Neural cell (in vitro differentiated cells): Measurements from ENCODE around the gene CD68. TPM values are rescaled to one million over a fixed set of nuclear protein-coding genes. Genes with fewer than 3 reads are reported as not detected.

Experiments
- H2AFZ ChIP-seq: fragments of 200-600, 300-800 bp; sonication (generic), shearing (Covaris generic); 2 replicates; pipeline ENCODE4 v1.6.0; 2014; ENCODE audit warnings: low read depth, mild to moderate bottlenecking, antibody characterized with exemption, low read length, moderate library complexity
- H3F3A ChIP-seq: fragments of 200-600 bp; shearing (Covaris generic); 2 replicates; pipeline ENCODE4 v1.6.1; 2016; ENCODE audit warnings: mild to moderate bottlenecking, moderate library complexity, mixed read lengths, antibody characterized with exemption, low read length; ENCODE audit not compliant: insufficient read depth, poor library complexity, severe bottlenecking
- H3K27ac ChIP-seq: fragments of 200-600, 300-800 bp; sonication (generic), shearing (Covaris generic); 2 replicates; pipeline ENCODE4 v1.5.1; 2014; ENCODE audit warnings: mild to moderate bottlenecking, low read length, moderate library complexity
- H3K27me3 ChIP-seq: fragments of 300-800, 200-600 bp; sonication (generic), shearing (Covaris generic); 2 replicates; pipeline ENCODE4 v1.6.0; 2014; ENCODE audit warnings: mild to moderate bottlenecking, low read depth, low read length, moderate library complexity; ENCODE audit not compliant: insufficient read depth
- H3K36me3 ChIP-seq: fragments of 300-800, 200-600 bp; sonication (generic), shearing (Covaris generic); 2 replicates; pipeline ENCODE4 v1.5.1; 2014; ENCODE audit warnings: mild to moderate bottlenecking, antibody characterized with exemption, low read length, moderate library complexity; ENCODE audit not compliant: insufficient read depth
- H3K4me2 ChIP-seq: fragments of 300-800, 200-600 bp; sonication (generic), shearing (Covaris generic); 2 replicates; pipeline ENCODE4 v1.6.0; 2014; ENCODE audit warnings: mild to moderate bottlenecking, low read length
- H3K4me3 ChIP-seq: fragments of 300-800, 200-600 bp; sonication (generic), shearing (Covaris generic); 2 replicates; pipeline ENCODE4 v1.5.1; 2014; ENCODE audit warnings: mild to moderate bottlenecking, low read length, moderate library complexity
- H3K79me2 ChIP-seq: fragments of 200-600 bp; shearing (Covaris generic); replicated peaks from 2 replicates; pipeline ENCODE4 v1.6.0; 2014; ENCODE audit warnings: mild to moderate bottlenecking, low read length, moderate library complexity; ENCODE audit not compliant: insufficient read depth
- H3K9ac ChIP-seq: fragments of 300-800, 200-600 bp; sonication (generic), shearing (Covaris generic); 2 replicates; pipeline ENCODE4 v1.6.1; 2016; ENCODE audit warnings: mild to moderate bottlenecking, low read length, mixed read lengths
- H3K9me2 ChIP-seq: fragments of 200-600 bp; shearing (Covaris generic); 2 replicates; pipeline ENCODE4 v1.6.1; 2016; ENCODE audit warnings: mild to moderate bottlenecking, low read length, mixed read lengths; ENCODE audit not compliant: insufficient read depth
- H3K9me3 ChIP-seq: fragments of 200-600, 300-800 bp; sonication (generic), shearing (Covaris generic); 2 replicates; pipeline ENCODE4 v1.6.1; 2016; ENCODE audit warnings: mild to moderate bottlenecking, mixed run types, low read length, moderate library complexity, mixed read lengths
- H4K20me1 ChIP-seq: fragments of 200-600 bp; shearing (Covaris generic); 2 replicates; pipeline ENCODE4 v1.6.1; 2016; ENCODE audit warnings: mild to moderate bottlenecking, mixed run types; ENCODE audit not compliant: insufficient read depth
- CTCF ChIP-seq: fragments of 450-650 bp; IDR thresholded peaks from 2 replicates; pipeline ENCODE4 v1.5.1; 2014; ENCODE audit warnings: antibody characterized with exemption, mild to moderate bottlenecking, moderate library complexity; ENCODE audit not compliant: poor library complexity, severe bottlenecking
- EZH2 ChIP-seq: fragments of 200-600, 300-800 bp; shearing (Covaris generic), sonication (generic); IDR thresholded peaks from 2 replicates; pipeline ENCODE4 v1.6.1; 2014; ENCODE audit warnings: antibody characterized with exemption, low read length, borderline replicate concordance, mild to moderate bottlenecking; ENCODE audit not compliant: insufficient read depth, poor library complexity, severe bottlenecking
- MXI1 ChIP-seq: fragments of 450-650 bp; conservative IDR thresholded peaks from 2 replicates; pipeline ENCODE4 v1.6.1; 2014; ENCODE audit warnings: antibody characterized with exemption, mild to moderate bottlenecking; ENCODE audit not compliant: poor library complexity, severe bottlenecking
- POLR2AphosphoS5 ChIP-seq: IDR thresholded peaks from 2 replicates; pipeline ENCODE4 v1.6.1; 2012
- RAD21 ChIP-seq: fragments of 450-650 bp; conservative IDR thresholded peaks from 2 replicates; pipeline ENCODE4 v1.6.1; 2014; ENCODE audit warnings: antibody characterized with exemption, mild to moderate bottlenecking, moderate library complexity
- REST ChIP-seq: IDR thresholded peaks from 2 replicates; pipeline ENCODE4 v1.6.1; 2012; ENCODE audit warnings: borderline replicate concordance
- SMC3 ChIP-seq: fragments of 450-650 bp; conservative IDR thresholded peaks from 2 replicates; pipeline ENCODE4 v1.6.1; 2014; ENCODE audit warnings: antibody characterized with exemption, mild to moderate bottlenecking, moderate library complexity; ENCODE audit not compliant: poor library complexity
- polyA plus RNA-seq: library from polyadenylated mRNA; depleted of rRNA; stranded (reverse); fragments of >200 nt; gene quantifications from 2 replicates; pipeline ENCODE4 v1.2.3, GENCODE V29; 2014
- small RNA-seq, 3 experiments: library from RNA; depleted of rRNA; stranded (forward); fragments of <200 nt; gene quantifications; one replicate each; pipeline ENCODE3, GENCODE V24; 2012

CD68 gene
- polyA plus RNA-seq, 1 donor from 2014 or later = not detected

GRCh38 chr17:7629939-7630571 is 50.6 kb downstream of the CD68 start, which contains the start of gene SHBG:
SHBG (plus strand) TSS chr17:7630135; CDS start chr17:7630173, 38 bp downstream.
- Histone ChIP-seq H4K20me1 (no peaks in the 10 kb centered on the region), H3K27me3 (no peaks in the 10 kb centered on the region), H3F3A (no peaks in the 10 kb centered on the region), H3K79me2 (peaks cover 11% of the 10 kb centered on the region), H3K4me2 (no peak within 1 kb of the TSS), H3K9me3 (no peaks in the 10 kb centered on the region), H3K36me3 (no peaks in the 10 kb centered on the region), H2AFZ (no peak within 1 kb of the TSS), H3K9me2 (no peaks in the 10 kb centered on the region), H3K4me3 (no peak within 1 kb of the TSS), H3K27ac (no peak within 1 kb of the TSS), H3K9ac (no peak within 1 kb of the TSS)
- TF ChIP-seq MXI1 = no peak
- TF ChIP-seq SMC3 = no peak
- TF ChIP-seq RAD21 = no peak
- no peak for TF ChIP-seq POLR2AphosphoS5
- no peak for TF ChIP-seq REST
- TF ChIP-seq CTCF = no peak
- TF ChIP-seq EZH2 = no peak

Small RNA genes lying within 50 kb of the gene (small RNA-seq; reads per million reads assigned to genes)
- gene CD68 = 0 reads per million in 3 experiments
- 0 to 1.2 (median 0) reads per million in 3 experiments for gene RF00019
- gene SNORA48 = 0 reads per million in 3 experiments
- gene SNORD10 = 0 reads per million in 3 experiments

Other genes starting within 250 kb of the CD68 start
- gene ACAP1, start 243.1 kb upstream of the CD68 start, polyA plus RNA-seq = 0.66 and 9.2 TPM in 2 replicates
- 2.8 TPM in 2 replicates for gene KCTD11, start 227.5 kb upstream of the CD68 start, polyA plus RNA-seq
- gene TMEM95, start 224.5 kb upstream of the CD68 start, polyA plus RNA-seq = not detected in 2 replicates
- 0.83 and 1.5 TPM in 2 replicates for gene TNK1, start 198.5 kb upstream of the CD68 start, polyA plus RNA-seq
- 15.9 and 25.2 TPM in 2 replicates for gene PLSCR3, start 185.1 kb upstream of the CD68 start, polyA plus RNA-seq
- gene TMEM256, start 175.5 kb upstream of the CD68 start, polyA plus RNA-seq = 158 and 161 TPM in 2 replicates
- gene NLGN2, start 171.8 kb upstream of the CD68 start, polyA plus RNA-seq = 13.8 and 21.5 TPM in 2 replicates
- gene SPEM1, start 159.3 kb upstream of the CD68 start, polyA plus RNA-seq = not detected in 2 replicates
- not detected in 2 replicates for gene SPEM2, start 154.0 kb upstream of the CD68 start, polyA plus RNA-seq
- gene SPEM3, start 150.8 kb upstream of the CD68 start, polyA plus RNA-seq = not detected in 2 replicates
- gene TMEM102, start 144.2 kb upstream of the CD68 start, polyA plus RNA-seq = 0.14 TPM in 1 of 2 replicates, not detected in the other
- gene FGF11, start 140.1 kb upstream of the CD68 start, polyA plus RNA-seq = 15.8 and 16.4 TPM in 2 replicates
- 17.9 and 18.2 TPM in 2 replicates for gene CHRNB1, start 134.6 kb upstream of the CD68 start, polyA plus RNA-seq
- 8.0 and 9.2 TPM in 2 replicates for gene ZBTB4, start 100.0 kb upstream of the CD68 start, polyA plus RNA-seq
- not detected in 2 replicates for gene SLC35G6, start 98.2 kb upstream of the CD68 start, polyA plus RNA-seq
- 9.1 and 22.6 TPM in 2 replicates for gene POLR2A, start 95.3 kb upstream of the CD68 start, polyA plus RNA-seq
- gene TNFSF12, start 30.6 kb upstream of the CD68 start, polyA plus RNA-seq = not detected in 2 replicates
- gene TNFSF13, start 20.9 kb upstream of the CD68 start, polyA plus RNA-seq = 0.15 TPM in 1 of 2 replicates, not detected in the other
- 148 and 151 TPM in 2 replicates for gene SENP3, start 17.7 kb upstream of the CD68 start, polyA plus RNA-seq
- gene MPDU1, start 4.2 kb downstream of the CD68 start, polyA plus RNA-seq = 110 and 118 TPM in 2 replicates
- 0.47 and 1.5 TPM in 2 replicates for gene SOX15, start 10.5 kb downstream of the CD68 start, polyA plus RNA-seq
- 118 and 130 TPM in 2 replicates for gene FXR2, start 35.3 kb downstream of the CD68 start, polyA plus RNA-seq
- 303 and 330 TPM in 2 replicates for gene SAT2, start 48.2 kb downstream of the CD68 start, polyA plus RNA-seq
- 0.90 and 3.2 TPM in 2 replicates for gene SHBG, start 50.5 kb downstream of the CD68 start, polyA plus RNA-seq
- gene ATP1B2, start 71.3 kb downstream of the CD68 start, polyA plus RNA-seq = 3.2 and 4.2 TPM in 2 replicates
- 13.8 and 14.3 TPM in 2 replicates for gene TP53, start 107.9 kb downstream of the CD68 start, polyA plus RNA-seq
- gene WRAP53, start 108.8 kb downstream of the CD68 start, polyA plus RNA-seq = 20.1 and 22.4 TPM in 2 replicates
- gene EFNB3, start 125.6 kb downstream of the CD68 start, polyA plus RNA-seq = 36.4 and 46.5 TPM in 2 replicates
- 2.0 and 2.1 TPM in 2 replicates for gene DNAH2, start 138.1 kb downstream of the CD68 start, polyA plus RNA-seq